SW480 (cell line): Measurements from ENCODE around the gene PCK2.

Experiments used
- DNase-seq: peaks from one replicate; pipeline ENCODE4 v3.0.0-alpha.2; 2016; ENCODE audit warnings: low spot score

The PCK2 gene

DNA sequence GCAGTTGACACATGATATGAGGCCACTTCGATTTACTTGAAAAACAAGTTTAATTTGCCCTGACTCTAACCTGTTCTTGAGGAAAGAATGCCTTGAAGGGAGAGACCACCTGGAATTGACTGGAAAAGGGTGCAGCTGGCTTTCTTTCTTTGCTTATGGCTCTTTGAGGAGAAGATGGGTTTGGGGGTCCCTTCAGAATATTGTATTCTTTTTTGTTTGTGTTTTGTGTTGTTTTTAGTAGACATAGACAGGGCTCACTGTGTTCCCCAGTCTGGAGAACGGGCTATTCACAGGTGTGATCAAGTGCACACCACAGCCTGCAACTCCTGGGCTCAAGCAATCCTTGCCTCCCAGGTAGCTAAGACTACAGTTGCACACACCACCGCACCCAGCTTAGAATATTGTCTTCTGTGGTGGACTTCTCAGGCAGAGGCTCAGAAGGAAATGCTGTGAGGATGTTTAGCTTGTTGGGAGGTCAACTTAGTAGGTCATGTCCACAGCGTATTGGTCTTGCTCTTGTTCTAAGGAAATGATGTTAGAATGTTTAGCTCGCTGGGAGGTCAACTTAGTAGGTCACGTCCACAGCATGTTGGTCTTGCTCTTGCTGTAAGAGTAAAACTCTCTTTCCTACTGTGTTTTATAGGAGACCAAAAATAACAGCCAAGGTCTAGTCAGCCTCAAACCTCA lies 22.2 kb downstream of the PCK2 start:
- DNase-seq = no peak

DNA sequence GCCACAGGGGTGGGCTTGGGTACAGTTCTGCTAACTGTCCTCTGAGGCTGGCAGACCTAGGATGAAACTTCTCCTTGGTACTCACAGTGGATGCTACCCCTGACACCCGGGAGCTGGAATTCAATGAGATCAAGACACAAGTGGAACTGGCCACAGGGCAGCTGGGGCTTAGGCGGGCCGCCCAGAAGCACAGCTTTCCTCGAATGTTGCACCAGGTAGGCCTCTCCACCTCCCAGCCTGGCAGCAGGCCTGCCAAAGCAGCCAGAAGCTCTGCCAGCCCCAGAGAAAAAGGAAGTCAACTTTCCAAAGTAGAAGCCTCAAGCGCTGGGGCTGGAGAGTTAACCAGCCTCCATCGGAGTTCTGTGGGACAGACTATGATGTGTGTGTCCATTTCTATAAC lies 23.1 kb downstream of the PCK2 start:
- no peak for DNase-seq

DNA sequence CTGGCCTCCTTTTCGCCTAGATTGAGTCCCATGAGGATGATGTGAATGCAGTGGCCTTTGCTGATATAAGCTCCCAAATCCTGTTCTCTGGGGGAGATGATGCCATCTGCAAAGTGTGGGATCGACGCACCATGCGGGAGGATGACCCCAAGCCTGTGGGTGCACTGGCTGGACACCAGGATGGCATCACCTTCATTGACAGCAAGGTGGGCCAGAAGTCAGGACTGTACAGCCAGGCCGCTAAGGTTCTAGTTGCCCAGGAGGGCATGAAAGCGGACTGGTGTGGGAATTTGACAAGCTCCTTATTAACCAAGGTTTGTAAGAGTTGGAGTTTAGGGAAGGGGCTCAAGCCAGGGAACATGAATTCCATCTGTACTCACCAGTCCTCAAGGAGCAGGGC lies 25.6 kb downstream of the PCK2 start:
- no peak for DNase-seq

DNA sequence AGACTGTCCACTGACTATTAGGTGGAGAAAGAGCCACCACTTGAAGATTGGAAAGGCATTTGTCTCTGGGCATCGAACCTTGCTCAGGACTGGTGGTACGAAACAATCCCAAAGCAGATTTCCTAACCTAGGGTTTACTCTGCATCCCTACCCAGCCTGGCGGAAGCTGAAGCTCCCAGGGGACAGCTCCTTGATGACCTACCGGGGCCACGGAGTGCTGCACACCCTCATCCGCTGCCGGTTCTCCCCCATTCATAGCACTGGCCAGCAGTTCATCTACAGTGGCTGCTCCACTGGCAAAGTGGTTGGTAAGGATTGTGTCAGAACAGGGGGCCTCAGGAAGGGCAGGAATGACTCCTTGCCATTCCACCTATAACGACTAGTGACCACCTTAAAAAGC lies 27.1 kb downstream of the PCK2 start:
- no peak for DNase-seq

DNA sequence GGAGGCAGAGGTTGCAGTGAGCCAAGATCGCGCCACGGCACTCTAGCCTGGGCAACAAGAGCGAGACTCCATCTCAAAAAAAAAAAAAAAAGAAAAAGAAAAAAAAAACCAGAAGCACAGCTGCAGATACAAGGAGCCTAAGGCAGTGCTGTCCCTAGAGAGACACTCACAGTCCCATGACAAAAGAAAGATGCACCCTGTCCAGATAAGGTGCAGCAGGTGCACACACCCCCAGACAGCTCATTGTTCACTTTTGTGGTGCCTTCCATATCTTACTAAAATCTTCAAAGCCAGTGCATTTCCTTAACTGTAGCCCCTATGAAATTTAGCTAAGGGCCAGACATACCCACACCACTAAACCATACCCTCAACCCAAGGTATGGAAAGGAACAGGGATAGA lies 28.3 kb downstream of the PCK2 start:
- DNase-seq = no peak

DNA sequence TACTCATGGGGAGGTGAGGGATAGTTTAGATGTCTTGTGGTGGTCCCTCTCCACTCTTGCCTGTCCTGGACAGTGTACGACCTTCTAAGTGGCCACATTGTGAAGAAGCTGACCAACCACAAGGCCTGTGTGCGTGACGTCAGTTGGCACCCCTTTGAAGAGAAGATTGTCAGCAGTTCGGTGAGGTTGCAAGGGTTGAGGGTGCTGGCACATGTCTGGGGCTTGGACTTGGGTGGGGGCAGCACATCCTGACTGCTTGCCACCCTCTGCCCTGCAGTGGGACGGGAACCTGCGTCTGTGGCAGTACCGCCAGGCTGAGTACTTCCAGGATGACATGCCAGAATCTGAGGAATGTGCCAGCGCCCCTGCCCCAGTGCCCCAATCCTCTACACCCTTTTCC lies 28.8 kb downstream of the PCK2 start:
- DNase-seq = no peak

DNA sequence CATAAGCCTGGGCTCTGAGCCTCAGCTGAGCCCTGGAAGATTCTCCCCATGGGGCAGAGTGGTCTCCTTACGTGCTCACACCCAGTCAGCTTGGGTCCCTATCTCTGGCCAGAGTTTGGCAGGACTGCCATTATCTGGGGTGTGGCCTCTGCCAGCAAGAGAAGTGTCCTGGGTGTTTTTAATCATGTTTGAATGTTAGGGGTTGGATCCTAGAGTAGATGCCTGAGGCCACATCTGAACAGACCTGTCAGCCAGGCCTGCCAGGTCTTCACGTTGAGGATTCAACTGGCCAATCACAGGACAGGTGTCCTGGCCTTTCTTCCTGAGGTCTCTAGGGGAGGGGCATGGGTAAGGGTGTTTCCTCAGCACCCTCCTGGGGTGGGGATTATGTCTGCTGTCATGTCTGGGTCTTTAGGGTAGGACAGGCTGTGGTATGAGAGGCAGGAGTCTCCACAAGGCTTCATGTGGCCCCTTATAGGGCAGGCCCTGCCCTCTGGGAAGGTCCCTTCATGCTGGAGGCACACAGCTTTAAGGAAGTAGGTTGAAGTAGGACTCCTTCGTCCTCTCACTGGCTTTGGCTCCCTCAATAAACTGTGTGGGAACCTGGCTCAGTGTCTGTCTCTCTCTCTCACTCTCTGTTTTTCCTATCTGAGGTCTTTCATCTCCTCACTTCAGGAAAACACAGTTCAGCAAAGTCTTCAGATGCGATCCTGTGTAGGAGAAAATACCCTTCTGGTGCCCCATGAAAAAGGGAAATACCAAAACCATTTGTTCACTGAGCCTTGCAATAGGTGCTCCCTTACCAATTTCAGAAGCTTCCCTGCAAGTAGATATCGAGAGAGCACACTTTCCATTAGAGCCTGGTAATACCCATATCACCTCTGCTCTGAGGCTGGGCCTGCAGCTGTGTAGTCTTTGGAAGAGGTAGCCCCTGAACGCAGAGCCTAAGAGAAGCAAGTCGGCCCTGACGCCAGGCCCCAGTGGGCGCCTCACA lies 29.6 kb downstream of the PCK2 start:
- no peak for DNase-seq

DNA sequence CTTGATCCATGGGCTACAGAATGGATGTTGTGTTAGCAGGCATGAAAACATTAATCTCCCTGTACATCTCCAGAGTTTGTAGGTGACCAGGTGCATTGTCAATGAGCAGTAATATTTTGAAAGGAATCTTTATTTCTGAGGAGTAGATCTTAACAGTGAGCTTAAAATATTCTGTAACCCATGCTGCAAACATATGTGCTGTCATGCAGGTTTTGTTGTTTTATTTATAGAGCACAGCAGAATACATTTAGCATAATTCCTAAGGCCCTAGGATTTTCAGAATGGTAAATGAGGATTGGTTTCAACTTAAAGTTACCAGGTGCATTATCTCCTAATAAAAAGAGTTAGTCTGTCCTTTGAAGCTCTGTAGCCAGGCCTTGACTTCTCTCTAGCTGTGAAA lies 32.8 kb downstream of the PCK2 start:
- DNase-seq = no peak

DNA sequence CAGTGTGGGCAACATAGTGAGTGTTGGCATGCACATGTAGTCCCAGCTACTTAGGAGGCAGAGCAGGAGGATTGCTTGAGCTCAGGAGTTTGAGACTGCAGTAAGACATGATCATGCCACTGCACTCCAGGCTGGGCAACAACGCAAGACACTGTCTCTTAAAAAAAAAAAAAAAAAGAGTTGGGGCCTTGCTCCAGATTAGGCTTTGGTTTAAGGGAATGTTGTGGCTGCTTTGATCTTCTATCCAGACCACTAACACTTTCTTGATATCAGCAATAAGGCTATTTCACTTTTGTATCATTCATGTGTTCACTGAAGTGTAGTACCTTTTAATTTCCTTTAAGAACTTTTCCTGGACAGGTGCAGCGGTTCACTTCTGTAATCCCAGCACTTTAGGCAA lies 33.6 kb downstream of the PCK2 start:
- no peak for DNase-seq

DNA sequence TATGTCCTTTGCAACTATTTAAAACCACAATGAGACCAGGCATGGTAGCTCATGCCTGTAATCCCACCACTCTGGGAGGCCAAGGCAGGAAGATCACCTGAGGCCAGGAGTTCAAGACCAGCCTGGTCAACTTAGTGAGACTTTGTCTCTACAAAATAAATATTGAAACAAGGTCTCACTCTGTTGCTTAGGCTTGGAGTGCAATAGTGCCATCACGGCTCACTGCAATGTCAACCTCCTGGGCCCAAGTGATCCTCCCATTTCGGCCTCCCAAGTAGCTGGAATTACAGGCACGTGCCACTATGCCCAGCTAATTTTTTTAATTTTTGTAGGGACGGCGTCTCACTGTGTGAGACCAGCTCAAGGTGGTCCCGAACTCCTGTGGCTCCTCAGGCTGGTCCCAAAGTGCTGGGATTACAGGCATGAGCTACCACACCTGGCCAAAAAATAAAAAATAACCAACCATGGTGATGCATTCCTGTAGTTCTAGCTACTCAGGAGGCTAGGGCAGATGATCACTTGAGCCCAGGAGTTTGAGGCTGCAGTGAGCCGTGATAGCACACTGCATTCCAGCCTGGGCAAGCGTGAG lies 35.4 kb downstream of the PCK2 start:
- DNase-seq = no peak

DNA sequence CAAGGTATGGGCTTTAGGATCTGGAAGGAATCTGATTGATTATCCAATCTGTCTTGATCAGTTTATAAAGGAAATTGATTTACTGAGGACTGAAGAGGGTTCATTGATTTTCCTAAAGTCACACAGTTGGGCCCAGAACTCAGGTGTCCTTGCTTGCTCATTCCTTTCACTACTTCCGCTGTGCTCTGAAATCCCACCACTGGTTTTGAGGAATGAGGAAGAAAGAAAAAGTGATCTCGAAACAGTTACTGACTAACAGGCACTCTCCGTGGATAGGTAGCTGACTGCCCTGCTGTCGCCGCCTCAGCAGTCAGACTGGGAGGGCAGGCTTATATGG lies 36.2 kb downstream of the PCK2 start, which contains the start of gene FITM1:
Gene FITM1 (plus strand): TSS at position 280 of the 337 bp plus-strand sequence. CDS start 905 bp downstream, outside the sequence.
- no peak for DNase-seq

DNA sequence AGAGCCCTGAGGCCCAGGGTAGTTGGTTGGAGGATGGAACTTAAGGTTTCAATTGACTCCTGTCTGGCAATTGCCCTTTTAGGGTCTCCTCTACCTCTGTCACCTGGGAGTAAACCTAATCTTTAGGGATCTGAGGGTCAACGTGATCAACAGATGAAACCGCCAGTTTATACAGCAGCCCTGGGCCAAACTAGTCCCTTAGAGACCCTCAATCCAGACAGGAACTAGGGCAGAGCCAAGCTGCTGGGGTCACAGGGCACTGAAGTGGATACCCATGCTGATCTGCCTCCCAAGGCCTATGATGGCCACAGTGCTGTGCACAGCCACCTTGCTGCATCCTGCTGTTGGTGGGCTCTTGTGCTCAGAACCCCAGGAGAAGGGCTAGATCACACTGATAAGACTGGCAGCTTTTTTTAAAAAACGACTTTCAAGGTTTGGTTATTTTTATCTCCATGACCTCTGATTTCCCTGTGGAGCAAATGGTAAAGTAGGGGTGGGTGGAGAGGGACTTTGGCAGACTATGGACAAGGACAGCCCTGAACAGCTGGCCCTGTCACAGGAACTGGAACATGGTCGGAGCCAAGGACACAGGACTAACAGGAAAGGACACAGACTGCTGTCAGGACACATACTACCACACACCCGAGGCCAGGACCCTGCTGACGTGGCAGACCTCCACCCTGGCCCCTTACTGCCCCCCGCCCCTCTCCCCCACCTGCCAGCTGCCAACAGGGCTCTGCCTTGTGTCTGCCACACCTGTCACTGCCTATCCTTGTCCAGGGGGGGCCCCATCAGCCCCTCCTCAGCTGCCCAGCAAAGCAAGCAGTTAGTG lies 36.8 kb downstream of the PCK2 start:
- no peak for DNase-seq

DNA sequence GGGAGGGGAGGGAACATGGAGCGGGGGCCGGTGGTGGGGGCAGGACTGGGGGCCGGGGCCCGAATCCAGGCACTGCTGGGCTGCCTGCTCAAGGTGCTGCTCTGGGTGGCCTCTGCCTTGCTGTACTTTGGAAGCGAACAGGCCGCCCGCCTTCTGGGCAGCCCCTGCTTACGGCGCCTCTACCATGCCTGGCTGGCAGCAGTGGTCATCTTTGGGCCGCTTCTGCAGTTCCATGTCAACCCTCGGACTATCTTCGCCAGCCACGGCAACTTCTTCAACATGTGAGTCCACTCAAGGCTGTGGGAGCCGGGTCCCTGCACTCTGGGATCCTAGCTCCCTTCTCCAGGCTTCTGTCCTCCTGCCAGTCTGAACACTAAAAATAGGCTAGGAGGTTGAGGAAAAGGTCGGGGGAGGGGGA lies 37.4 kb downstream of the PCK2 start:
- no peak for DNase-seq

DNA sequence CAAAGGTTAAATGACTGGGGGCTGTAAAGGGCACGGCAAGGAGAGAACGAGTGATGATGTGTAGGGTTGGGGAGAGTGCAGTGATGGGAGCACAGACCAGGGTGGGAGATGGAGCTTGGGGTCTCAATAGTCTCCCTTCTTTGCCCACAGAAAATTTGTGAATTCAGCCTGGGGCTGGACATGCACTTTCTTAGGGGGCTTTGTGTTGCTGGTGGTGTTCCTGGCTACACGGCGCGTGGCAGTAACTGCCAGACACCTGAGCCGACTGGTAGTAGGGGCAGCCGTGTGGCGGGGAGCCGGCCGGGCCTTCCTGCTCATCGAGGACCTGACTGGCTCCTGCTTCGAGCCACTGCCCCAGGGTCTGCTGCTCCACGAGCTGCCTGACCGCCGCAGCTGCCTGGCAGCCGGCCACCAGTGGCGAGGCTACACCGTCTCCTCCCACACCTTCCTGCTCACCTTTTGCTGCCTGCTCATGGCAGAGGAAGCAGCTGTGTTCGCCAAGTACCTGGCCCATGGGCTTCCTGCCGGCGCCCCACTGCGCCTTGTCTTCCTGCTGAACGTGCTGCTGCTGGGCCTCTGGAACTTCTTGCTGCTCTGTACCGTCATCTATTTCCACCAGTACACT lies 38.1 kb downstream of the PCK2 start:
- DNase-seq = no peak

DNA sequence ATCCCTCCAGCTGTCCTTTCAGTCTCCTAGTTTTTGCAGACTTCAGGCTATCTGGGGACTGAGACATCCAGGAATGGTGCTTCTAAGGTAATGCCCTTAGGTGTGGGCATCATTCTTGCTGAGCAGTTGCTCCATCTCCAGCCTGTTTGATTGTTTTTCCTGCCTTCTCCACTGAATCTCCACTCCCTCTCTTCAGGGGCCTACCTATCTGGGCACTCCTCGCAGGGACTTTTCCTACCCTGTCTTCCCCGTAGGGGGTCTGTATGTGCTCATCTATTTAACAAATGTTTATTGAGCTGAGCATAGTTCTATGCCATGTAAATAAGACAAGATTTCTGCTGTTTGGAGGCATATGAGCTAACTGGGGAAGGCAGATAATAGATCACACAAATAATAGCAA lies 38.9 kb downstream of the PCK2 start:
- DNase-seq = no peak

DNA sequence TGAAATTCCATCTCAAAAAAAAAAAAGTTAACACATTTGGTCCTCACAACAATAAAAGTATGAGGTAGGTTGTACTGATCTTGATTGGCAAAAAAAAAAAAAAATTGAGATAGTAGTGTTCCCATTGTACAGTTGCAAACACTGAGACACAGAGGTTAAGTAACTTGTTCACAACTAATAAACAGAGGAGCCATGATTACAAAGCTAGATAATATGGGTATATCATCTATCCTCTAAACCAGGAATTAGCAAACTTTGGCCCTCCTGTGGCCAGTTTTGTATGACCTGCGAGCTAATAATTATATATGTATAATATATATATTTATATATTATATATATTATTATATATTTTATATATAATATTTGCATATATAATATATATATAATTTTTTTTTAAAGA lies 39.6 kb downstream of the PCK2 start:
- no peak for DNase-seq

DNA sequence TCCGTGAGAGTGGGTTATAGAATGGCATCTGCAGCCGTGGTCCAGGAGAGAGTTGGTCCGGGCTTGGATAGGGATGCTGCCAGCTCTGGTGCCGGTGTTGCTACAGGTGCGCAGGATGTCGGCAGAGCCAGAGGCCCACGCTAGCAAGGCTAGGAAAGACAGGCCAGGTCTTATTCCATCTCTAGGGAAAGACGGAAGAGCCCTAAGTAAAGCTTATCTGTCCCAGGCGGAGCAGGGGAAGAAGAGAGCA lies 41.4 kb downstream of the PCK2 start:
- no peak for DNase-seq

DNA sequence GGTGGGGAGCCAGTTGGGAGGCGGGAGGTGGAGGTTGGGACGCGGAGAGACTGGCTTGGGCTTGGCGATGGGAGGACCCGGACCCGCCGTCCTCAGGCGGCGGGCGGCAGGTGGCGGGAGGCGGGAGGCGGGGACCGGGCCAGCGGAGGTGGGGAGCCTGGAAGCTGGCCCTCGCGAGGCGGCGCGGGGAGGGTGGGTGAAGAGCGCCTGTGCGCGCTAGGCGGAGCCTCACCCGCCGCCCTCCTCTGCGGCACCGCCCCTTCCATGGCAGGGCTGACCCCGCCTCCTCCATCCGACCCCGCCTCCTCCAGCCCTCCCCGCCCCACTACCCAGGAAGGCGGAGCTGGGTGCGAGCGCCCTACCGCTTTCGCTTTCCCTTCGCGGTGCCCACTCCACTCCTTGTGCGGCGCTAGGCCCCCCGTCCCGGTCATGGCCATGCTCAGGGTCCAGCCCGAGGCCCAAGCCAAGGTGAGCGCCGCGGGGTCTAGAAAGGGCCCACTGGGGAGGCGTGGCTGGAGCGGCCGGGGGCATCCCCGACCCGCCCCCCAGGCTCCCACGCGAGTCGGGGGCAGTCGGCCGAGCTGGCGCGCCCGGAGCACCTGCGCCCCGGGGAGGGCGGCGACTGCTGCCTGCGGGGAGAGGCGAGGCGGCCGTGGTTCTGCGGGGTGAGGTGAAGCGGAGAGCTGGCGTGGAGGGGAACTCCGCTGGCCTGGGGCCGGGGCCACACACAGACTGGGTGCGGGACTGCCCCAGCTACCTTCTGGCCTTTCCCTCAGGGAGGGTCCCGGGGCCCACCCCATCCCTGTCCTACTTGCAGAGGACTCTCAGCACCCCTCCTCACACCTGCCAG lies 41.9 kb downstream of the PCK2 start, which contains the start of gene PSME1:
Gene PSME1 (plus strand): TSS at position 361 of the 850 bp plus-strand sequence. CDS start 69 bp downstream, at position 430.
- DNase-seq = peak; percentile 81

DNA sequence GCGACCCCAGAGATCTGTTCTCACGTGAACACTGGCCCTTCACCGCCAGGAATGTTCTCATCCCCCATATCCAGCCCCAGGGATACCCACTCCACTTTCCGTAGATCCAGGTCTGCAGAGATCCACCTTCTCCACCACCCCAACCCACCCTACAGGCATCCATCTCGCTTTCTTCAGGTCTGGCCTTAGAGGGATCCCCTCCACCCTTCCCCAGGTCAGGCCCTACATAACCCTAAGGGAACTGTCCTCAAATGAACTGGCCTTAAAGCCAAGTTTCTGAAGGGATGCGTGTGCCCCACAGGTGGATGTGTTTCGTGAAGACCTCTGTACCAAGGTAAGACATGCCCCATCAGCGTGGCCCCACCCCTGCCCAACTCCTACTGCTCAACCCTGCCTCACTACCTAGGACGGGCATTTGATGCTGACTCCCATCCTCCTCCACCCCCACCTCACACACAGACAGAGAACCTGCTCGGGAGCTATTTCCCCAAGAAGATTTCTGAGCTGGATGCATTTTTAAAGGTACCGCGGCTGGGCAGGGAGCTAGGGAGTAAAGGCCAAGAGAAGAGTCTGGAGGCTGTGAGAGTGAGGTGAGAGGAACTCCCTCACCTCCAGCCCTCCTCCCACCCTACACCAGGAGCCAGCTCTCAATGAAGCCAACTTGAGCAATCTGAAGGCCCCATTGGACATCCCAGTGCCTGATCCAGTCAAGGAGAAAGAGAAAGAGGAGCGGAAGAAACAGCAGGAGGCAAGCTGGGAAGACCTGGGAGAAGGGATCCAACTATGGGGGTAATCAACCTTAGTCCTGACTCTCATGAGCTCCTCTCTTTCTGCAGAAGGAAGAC lies 42.8 kb downstream of the PCK2 start:
- DNase-seq = no peak
